Erythroblast (primary cell): Measurements from ENCODE around the gene FOXD4L6.
"Not testable (repeated sequence)": the region's sequence is repeated elsewhere in the genome, so short reads cannot be mapped to it uniquely, and the experiment has no call there.

ENCODE experiments used
- GATA1 ChIP-seq: IDR thresholded peaks from 2 replicates; pipeline ENCODE4 v1.6.1; 2011; ENCODE audit warnings: low read depth, mild to moderate bottlenecking, control low read depth, low read length, moderate library complexity
- POLR2A ChIP-seq: IDR thresholded peaks from 2 replicates; pipeline ENCODE4 v1.6.1; 2011; ENCODE audit warnings: mild to moderate bottlenecking, low read length

- TF ChIP-seq POLR2A, GATA1: not testable (repeated sequence)
These were observed 41.8 kb downstream of the FOXD4L6 start for GRCh38 chr9:41086685-41087084.
